H7 (cell line): ENCODE measurements around the gene PEX26. TPM values are rescaled to one million over a fixed set of nuclear protein-coding genes. Genes with fewer than 3 reads are reported as not detected.
A peak's percentile ranks its signal among the peaks of the same experiment; 100 is the strongest.
"Not testable (repeated sequence)": the region's sequence is repeated elsewhere in the genome, so short reads cannot be mapped to it uniquely, and the experiment has no call there.

Experiments used
- DNase-seq: peaks from one replicate; pipeline ENCODE4 v3.0.0; 2012
- H3K27me3 ChIP-seq: 2 replicates; pipeline ENCODE4 v1.6.0; 2011; ENCODE audit warnings: mild to moderate bottlenecking, low read length; ENCODE audit not compliant: control insufficient read depth, insufficient read depth
- H3K36me3 ChIP-seq: replicated peaks from 2 replicates; pipeline ENCODE4 v1.5.1; 2011; ENCODE audit warnings: low read length; ENCODE audit not compliant: control insufficient read depth, insufficient read depth
- H3K4me3 ChIP-seq: 2 replicates; pipeline ENCODE4 v1.5.1; 2011; ENCODE audit warnings: low read depth, mild to moderate bottlenecking, control low read depth, low read length, moderate library complexity; ENCODE audit not compliant: insufficient read depth
- total RNA-seq: library from RNA; depleted of rRNA; stranded (reverse); fragments of >200 nt; shearing (Covaris generic); gene quantifications from 2 replicates; pipeline ENCODE4 v1.2.3, GENCODE V29; 2014

Gene PEX26
- total RNA-seq, 1 experiment from 2014 or later, result 34.5 TPM

DNA sequence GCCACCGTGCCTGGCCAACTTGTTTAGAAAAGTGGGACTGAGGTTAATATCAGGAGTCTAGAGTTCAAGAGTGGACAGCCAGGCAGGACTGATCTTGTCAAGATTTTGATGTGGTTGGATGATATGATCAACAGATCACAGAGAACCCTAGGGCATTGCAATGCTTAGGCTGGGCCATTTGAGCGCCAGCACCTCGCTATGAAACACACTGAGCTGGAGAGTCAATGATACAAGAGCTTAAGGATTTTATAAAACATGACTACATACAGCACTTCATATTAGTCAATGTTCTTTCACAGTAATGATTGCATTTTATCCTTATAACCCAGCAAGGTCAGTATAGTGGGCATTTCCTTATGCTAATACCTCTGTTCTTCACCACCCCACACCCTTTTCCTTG, 15.4 kb upstream of the PEX26 start:
- no peaks in the 10 kb centered on the region for H3K36me3 ChIP-seq
- H3K4me3 ChIP-seq, result no peak overlapping the region

DNA sequence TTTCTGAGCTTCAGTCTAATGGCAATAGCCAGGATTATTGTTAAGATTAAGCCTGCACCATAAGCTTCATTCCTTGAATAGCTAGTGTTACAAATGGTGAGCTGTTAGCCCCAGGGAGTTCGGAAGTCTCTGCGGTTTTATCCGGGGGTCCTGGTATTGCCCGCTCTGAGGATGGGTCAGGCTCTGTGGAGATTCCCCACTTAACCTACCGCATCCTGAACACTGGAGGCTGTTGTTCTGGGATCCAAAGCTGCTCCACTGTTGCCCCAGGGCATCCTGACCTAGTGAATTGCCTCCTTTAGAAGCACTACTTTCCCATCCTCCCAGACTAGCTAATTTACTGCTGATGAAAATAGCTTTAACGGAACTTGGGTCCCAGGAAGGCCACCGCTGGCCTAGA, 14.5 kb upstream of the PEX26 start:
- Histone ChIP-seq H3K4me3 (no peak overlapping the region), H3K36me3 (no peaks in the 10 kb centered on the region), H3K27me3 (peaks cover 2% of the 10 kb centered on the region)
- no peak for DNase-seq

More for the DNA sequence above, 15.4 kb upstream of the PEX26 start:
- no peaks in the 10 kb centered on the region for H3K27me3 ChIP-seq
- DNase-seq, result no peak

DNA sequence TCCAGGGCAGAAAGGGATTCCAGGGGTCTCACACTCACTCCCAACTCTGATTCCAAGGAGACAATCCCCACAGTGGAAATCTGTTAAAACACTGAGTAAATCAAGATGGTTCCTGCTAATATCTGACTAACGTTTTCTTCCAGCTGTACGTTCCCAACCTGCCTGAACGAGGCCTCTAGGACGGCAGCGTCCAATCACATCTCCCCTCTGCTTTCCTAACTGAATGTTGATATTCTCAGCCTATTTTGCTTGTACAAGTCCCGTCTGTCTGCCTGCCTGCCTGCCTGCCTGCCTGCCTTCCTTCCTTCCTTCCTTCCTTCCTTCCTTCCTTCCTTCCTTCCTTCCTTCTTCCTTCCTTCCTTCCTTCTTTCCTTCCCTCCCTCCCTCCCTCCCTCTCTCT, 14.1 kb upstream of the PEX26 start:
- not testable (repeated sequence) for DNase-seq, H3K4me3 ChIP-seq, H3K27me3 ChIP-seq, H3K36me3 ChIP-seq

DNA sequence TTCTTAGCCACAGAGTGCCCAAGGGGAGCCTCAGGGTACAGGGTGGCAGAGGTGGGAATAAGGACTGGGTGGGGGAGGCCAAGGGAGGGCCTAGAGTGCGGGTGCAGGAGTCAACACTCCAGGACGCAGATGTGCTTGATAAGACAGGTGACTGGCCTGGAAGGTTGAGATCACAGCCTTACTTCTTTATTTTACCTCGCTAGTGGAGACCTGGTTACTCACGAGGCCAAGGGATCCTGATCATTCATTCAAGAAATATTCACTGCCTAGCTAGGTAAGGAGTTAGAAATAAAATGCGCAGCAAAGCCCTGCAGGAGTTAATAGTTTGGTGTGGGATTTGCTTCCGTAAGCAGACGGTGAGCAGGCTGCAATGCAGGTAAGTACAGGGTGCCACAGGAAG, 13.2 kb upstream of the PEX26 start:
- Histone ChIP-seq H3K36me3 (no peaks in the 10 kb centered on the region), H3K4me3 (no peak overlapping the region), H3K27me3 (peaks cover 2% of the 10 kb centered on the region)
- DNase-seq, result no peak

- Histone ChIP-seq H3K36me3 (no peaks in the 10 kb centered on the region), H3K4me3 (no peak overlapping the region), H3K27me3 (peaks cover 2% of the 10 kb centered on the region)
- peak; percentile 67 for DNase-seq
Measured at GRCh38 chr22:18065256-18065655, 12.5 kb upstream of the PEX26 start.

GRCh38 chr22:18066181-18066859, 11.5 kb upstream of the PEX26 start:
- DNase-seq, result no peak
- Histone ChIP-seq H3K4me3 (no peak overlapping the region), H3K36me3 (no peaks in the 10 kb centered on the region), H3K27me3 (peaks cover 2% of the 10 kb centered on the region)

GRCh38 chr22:18067121-18067520, 10.7 kb upstream of the PEX26 start:
- H3K36me3 ChIP-seq, result no peaks in the 10 kb centered on the region

DNA sequence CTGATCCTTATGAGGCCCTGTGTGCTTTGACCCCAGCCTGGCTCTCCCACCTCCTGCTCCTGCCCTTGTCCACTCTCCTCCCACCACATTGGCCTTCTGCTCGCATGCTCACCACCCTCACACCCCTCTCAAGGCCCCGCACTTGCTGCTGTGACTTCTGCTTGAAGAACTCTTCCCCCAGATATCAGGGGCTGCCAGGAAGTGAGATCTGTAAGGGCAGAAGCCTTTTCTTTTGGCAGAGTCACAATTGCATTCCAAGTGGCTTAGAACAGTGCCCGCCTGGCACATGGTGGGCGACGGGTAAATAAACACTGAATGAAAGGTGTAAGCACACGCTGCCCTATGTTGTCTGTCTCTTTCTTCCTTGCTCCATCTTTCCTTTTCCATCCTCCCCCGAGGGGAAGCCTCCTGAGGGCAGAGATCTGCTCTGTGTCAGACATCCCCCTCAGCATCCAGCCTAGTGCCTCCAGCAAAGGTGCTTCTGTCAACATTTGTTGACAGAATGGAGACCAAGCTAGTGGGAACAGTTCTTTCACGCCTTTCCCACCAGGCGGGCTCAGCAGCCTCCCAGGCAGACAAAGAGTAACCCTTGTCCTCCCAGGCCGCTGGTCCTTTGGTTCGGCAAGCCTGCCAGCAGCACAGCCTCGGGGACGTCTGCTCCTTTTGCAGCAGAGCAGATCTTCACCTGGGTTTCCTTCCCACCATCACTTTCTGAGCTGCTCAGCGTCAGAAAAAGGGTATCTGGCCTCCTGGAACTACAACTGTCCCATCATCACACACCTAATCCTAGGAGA, 10.0 kb upstream of the PEX26 start:
- Histone ChIP-seq H3K4me3 (no peak overlapping the region), H3K27me3 (peaks cover 2% of the 10 kb centered on the region)
- no peak for DNase-seq

More at GRCh38 chr22:18067121-18067520, 10.7 kb upstream of the PEX26 start:
- Histone ChIP-seq H3K4me3 (no peak overlapping the region), H3K27me3 (peaks cover 2% of the 10 kb centered on the region)
- DNase-seq, result no peak

DNA sequence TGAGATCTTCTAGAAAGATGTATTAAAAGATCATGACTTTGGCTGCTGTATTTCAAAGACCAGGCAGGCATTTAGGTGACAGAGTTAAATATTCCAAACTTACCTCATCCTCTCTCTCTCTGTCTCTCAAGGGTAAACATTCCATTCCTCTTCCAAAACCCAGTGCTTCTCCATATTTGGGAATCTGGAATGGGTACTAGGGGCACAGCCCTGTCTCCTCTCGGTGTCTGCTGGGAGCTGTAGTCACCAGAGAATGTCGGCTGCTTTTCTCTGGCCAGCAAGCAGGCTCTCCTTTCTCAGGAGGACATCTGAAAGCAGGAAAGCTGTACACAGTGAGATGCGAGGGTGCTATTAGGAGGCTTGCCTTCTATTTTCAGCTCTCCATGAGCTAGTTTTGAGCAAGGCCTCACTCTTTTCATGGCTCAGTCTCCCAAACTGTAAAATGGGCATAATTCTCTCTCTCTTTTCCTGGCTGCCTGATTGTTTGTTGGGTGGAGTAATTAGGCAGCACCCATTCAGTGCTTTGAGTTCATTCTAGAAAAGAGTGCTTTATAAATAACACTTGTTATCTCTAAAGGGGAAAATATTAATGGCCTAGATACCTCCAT, 9.3 kb upstream of the PEX26 start:
- no peak for DNase-seq
- peaks cover 2% of the 10 kb centered on the region for H3K27me3 ChIP-seq
- no peak overlapping the region for H3K4me3 ChIP-seq

More for the DNA sequence above, 10.0 kb upstream of the PEX26 start:
- no peaks in the 10 kb centered on the region for H3K36me3 ChIP-seq

GRCh38 chr22:18069041-18069440, 8.7 kb upstream of the PEX26 start:
- DNase-seq, result no peak
- Histone ChIP-seq H3K36me3 (no peaks in the 10 kb centered on the region), H3K4me3 (no peak overlapping the region), H3K27me3 (peaks cover 2% of the 10 kb centered on the region)

More for the DNA sequence above, 9.3 kb upstream of the PEX26 start:
- no peaks in the 10 kb centered on the region for H3K36me3 ChIP-seq

GRCh38 chr22:18070041-18070440, 7.7 kb upstream of the PEX26 start:
- H3K4me3 ChIP-seq, result no peak overlapping the region
- no peak for DNase-seq
- peaks cover 2% of the 10 kb centered on the region for H3K27me3 ChIP-seq
- H3K36me3 ChIP-seq, result no peaks in the 10 kb centered on the region

- no peak for DNase-seq
- Histone ChIP-seq H3K36me3 (no peaks in the 10 kb centered on the region), H3K27me3 (peaks cover 2% of the 10 kb centered on the region), H3K4me3 (no peak overlapping the region)
Measured at GRCh38 chr22:18070556-18071306, 7.1 kb upstream of the PEX26 start.

GRCh38 chr22:18071307-18071967, 6.4 kb upstream of the PEX26 start:
- not testable (repeated sequence) for H3K4me3 ChIP-seq, H3K27me3 ChIP-seq, DNase-seq, H3K36me3 ChIP-seq

- H3K27me3 ChIP-seq, result peaks cover 2% of the 10 kb centered on the region
- no peak overlapping the region for H3K4me3 ChIP-seq
- H3K36me3 ChIP-seq, result no peaks in the 10 kb centered on the region
- no peak for DNase-seq
Measured at GRCh38 chr22:18071968-18072310, 5.9 kb upstream of the PEX26 start.
